Measurements from ENCODE around the gene CCDC149.

The CCDC149 gene

GRCh38 chr4:24884902-24885301 is 27.9 kb downstream of the CCDC149 start:
- H3K36me3 ChIP-seq (replicated peaks; ENCODE audit: low read depth, low read length): no peaks in the 10 kb centered on the region
- TF ChIP-seq CTCF (IDR thresholded peaks at IDR 0.05; ENCODE audit: low read depth, low read length) (no peak), EZH2phosphoT487 (IDR thresholded peaks at IDR 0.05; ENCODE audit: low read depth) (no peak)
- H3K79me2 ChIP-seq (ENCODE audit: low read length): no peaks in the 10 kb centered on the region
- no peaks in the 10 kb centered on the region for H3K9me3 ChIP-seq (ENCODE audit: insufficient read depth, low read length)
- H3K4me1 ChIP-seq (ENCODE audit: low read length): peaks cover 12% of the 10 kb centered on the region
- H4K20me1 ChIP-seq (ENCODE audit: insufficient read depth, low read length): no peaks in the 10 kb centered on the region
- H3K27ac ChIP-seq (ENCODE audit: low read length): no peak overlapping the region
- H3K4me2 ChIP-seq (ENCODE audit: low read length): no peak overlapping the region
- no peak overlapping the region for H2AFZ ChIP-seq (ENCODE audit: low read depth, low read length)
- H3K27me3 ChIP-seq (ENCODE audit: low read depth, low read length): peaks cover 7% of the 10 kb centered on the region; the same call in 1 of the 2 replicates
- no peak overlapping the region for H3K9ac ChIP-seq (ENCODE audit: low read length)
- no peak overlapping the region for H3K4me3 ChIP-seq (ENCODE audit: low read length)

- Histone ChIP-seq H2AFZ (ENCODE audit: low read depth, low read length) (no peak overlapping the region), H4K20me1 (ENCODE audit: insufficient read depth, low read length) (no peaks in the 10 kb centered on the region), H3K4me1 (ENCODE audit: low read length) (no peaks in the 10 kb centered on the region), H3K27me3 (ENCODE audit: low read depth, low read length) (no peaks in the 10 kb centered on the region), H3K79me2 (ENCODE audit: low read length) (no peaks in the 10 kb centered on the region), H3K27ac (ENCODE audit: low read length) (no peak overlapping the region), H3K4me2 (ENCODE audit: low read length) (no peak overlapping the region), H3K9ac (ENCODE audit: low read length) (no peak overlapping the region), H3K36me3 (replicated peaks; ENCODE audit: low read depth, low read length) (no peaks in the 10 kb centered on the region), H3K9me3 (ENCODE audit: insufficient read depth, low read length) (no peaks in the 10 kb centered on the region), H3K4me3 (ENCODE audit: low read length) (no peak overlapping the region)
- TF ChIP-seq EZH2phosphoT487 (IDR thresholded peaks at IDR 0.05; ENCODE audit: low read depth): no peak
- TF ChIP-seq CTCF (IDR thresholded peaks at IDR 0.05; ENCODE audit: low read depth, low read length): no peak
Measured at GRCh38 chr4:24881508-24882196, 31.2 kb downstream of the CCDC149 start.

- Histone ChIP-seq H4K20me1 (ENCODE audit: insufficient read depth, low read length) (no peaks in the 10 kb centered on the region), H3K9ac (ENCODE audit: low read length) (no peak overlapping the region), H3K79me2 (ENCODE audit: low read length) (no peaks in the 10 kb centered on the region), H3K27ac (ENCODE audit: low read length) (no peak overlapping the region), H3K4me1 (ENCODE audit: low read length) (no peaks in the 10 kb centered on the region), H3K36me3 (replicated peaks; ENCODE audit: low read depth, low read length) (no peaks in the 10 kb centered on the region), H3K9me3 (ENCODE audit: insufficient read depth, low read length) (no peaks in the 10 kb centered on the region), H3K4me2 (ENCODE audit: low read length) (no peak overlapping the region), H3K27me3 (ENCODE audit: low read depth, low read length) (no peaks in the 10 kb centered on the region), H2AFZ (ENCODE audit: low read depth, low read length) (no peak overlapping the region), H3K4me3 (ENCODE audit: low read length) (no peak overlapping the region)
- TF ChIP-seq EZH2phosphoT487 (IDR thresholded peaks at IDR 0.05; ENCODE audit: low read depth) (no peak), CTCF (IDR thresholded peaks at IDR 0.05; ENCODE audit: low read depth, low read length) (no peak)
Measured at GRCh38 chr4:24880186-24880585, 32.7 kb downstream of the CCDC149 start.

DNA sequence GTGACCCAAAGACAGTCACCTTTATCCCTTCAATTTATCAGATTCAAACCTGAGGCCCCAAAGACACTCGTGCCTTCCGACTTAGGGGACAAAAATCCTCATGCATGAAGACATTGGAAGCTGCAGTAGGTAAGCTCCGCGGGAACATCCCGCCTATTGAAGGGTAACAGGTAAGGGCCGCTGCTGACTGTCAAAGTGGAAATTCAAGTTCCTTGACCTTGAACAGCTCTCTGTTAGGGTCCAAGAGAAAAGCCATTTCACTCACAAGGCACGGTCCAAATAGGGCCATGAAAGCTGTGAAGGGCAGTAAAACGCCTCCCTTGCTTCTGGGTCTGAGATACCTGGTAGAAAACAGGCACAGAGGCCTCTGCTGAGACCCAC is 34.2 kb downstream of the CCDC149 start:
- Histone ChIP-seq H3K36me3 (replicated peaks; ENCODE audit: low read depth, low read length) (no peaks in the 10 kb centered on the region), H3K9ac (ENCODE audit: low read length) (no peak overlapping the region), H3K4me1 (ENCODE audit: low read length) (no peaks in the 10 kb centered on the region), H3K4me2 (ENCODE audit: low read length) (no peak overlapping the region), H3K27ac (ENCODE audit: low read length) (no peak overlapping the region), H3K9me3 (ENCODE audit: insufficient read depth, low read length) (no peaks in the 10 kb centered on the region), H4K20me1 (ENCODE audit: insufficient read depth, low read length) (no peaks in the 10 kb centered on the region), H3K27me3 (ENCODE audit: low read depth, low read length) (no peaks in the 10 kb centered on the region), H3K79me2 (ENCODE audit: low read length) (no peaks in the 10 kb centered on the region), H3K4me3 (ENCODE audit: low read length) (no peak overlapping the region), H2AFZ (ENCODE audit: low read depth, low read length) (no peak overlapping the region)
- TF ChIP-seq EZH2phosphoT487 (IDR thresholded peaks at IDR 0.05; ENCODE audit: low read depth) (no peak), CTCF (IDR thresholded peaks at IDR 0.05; ENCODE audit: low read depth, low read length) (no peak)
